Lower lobe of right lung (tissue), 2 donors: Measurements from ENCODE around the gene TRO. TPM values are rescaled to one million over a fixed set of nuclear protein-coding genes. Genes with fewer than 3 reads are reported as not detected.

Experiments
- ATAC-seq, 2 donors: fragments of 200-7000 bp; cut with Tn5 transposase; one replicate each; pipeline ENCODE4 v1.9.1; 2020 to 2022; ENCODE audit warnings: mild to moderate bottlenecking in 2 of 2, moderate library complexity in 2 of 2
- DNase-seq: peaks from one replicate; pipeline ENCODE4 v3.0.0-alpha.2; 2020
- H3K27ac ChIP-seq: fragments of 200-600 bp; one replicate; pipeline ENCODE4 v1.8.0; 2022
- H3K27me3 ChIP-seq: fragments of 200-600 bp; one replicate; pipeline ENCODE4 v1.8.0; 2022; ENCODE audit warnings: low read depth
- H3K36me3 ChIP-seq: fragments of 200-600 bp; one replicate; pipeline ENCODE4 v1.8.0; 2022; ENCODE audit warnings: mild to moderate bottlenecking
- H3K4me1 ChIP-seq: fragments of 200-600 bp; one replicate; pipeline ENCODE4 v1.8.0; 2022
- H3K4me3 ChIP-seq: fragments of 200-600 bp; one replicate; pipeline ENCODE4 v1.8.0; 2022; ENCODE audit warnings: mild to moderate bottlenecking
- H3K9me3 ChIP-seq: fragments of 200-600 bp; one replicate; pipeline ENCODE4 v1.8.0; 2022
- CTCF ChIP-seq: fragments of 200-600 bp; IDR thresholded peaks from one replicate; pipeline ENCODE4 v1.8.0; 2022; ENCODE audit warnings: antibody characterized with exemption, mild to moderate bottlenecking
- intact Hi-C: fragments of 100-400 bp; cut with DNase I; formaldehyde crosslinking; loops from one replicate; pipeline ENCODE4 v1.11.0; 2022
- total RNA-seq: library from RNA; stranded (reverse); fragmentation: NEBNext Ultra II Directional; extraction: Animal tissue kit (Norgen Biotek cat#: 25700); gene quantifications from one replicate; pipeline ENCODE4 v1.2.1, GENCODE V29; 2021
- donor health status: DM: no; HTN: yes; CAD: no; lungs with severe emphysema.

Gene TRO
- total RNA-seq, 1 donor from 2014 or later = 2.7 TPM

GRCh38 chrX:54980334-54980733, 59.7 kb downstream of the TRO start:
- no peak for TF ChIP-seq CTCF
- H3K9me3 ChIP-seq = no peaks in the 10 kb centered on the region
- H3K4me1 ChIP-seq = no peaks in the 10 kb centered on the region
- H3K36me3 ChIP-seq = no peaks in the 10 kb centered on the region
- H3K27ac ChIP-seq = no peak overlapping the region
- H3K27me3 ChIP-seq = no peaks in the 10 kb centered on the region
- no peak for ATAC-seq
- intact Hi-C loops = no loop called here
- no peak overlapping the region for H3K4me3 ChIP-seq
- DNase-seq = no peak

Other genes with a start within 250 kb of the TRO start
- gene ITIH6, start 122.6 kb upstream of the TRO start, total RNA-seq = not detected
- 88.3 TPM for gene MAGED2, start 113.1 kb upstream of the TRO start, total RNA-seq
- gene PFKFB1, start 73.4 kb downstream of the TRO start, total RNA-seq = 0.27 TPM
- gene APEX2, start 79.5 kb downstream of the TRO start, total RNA-seq = 11.7 TPM
- 0.89 TPM for gene ALAS2, start 110.2 kb downstream of the TRO start, total RNA-seq
- not detected for gene PAGE2B, start 154.2 kb downstream of the TRO start, total RNA-seq
- gene PAGE2, start 168.2 kb downstream of the TRO start, total RNA-seq = not detected